ENCODE data around the gene NDUFS3. TPM values are rescaled to one million over a fixed set of nuclear protein-coding genes. Genes with fewer than 3 reads are reported as not detected.

The NDUFS3 gene
- total and polyA plus RNA-seq, 2 of the 13 experiments (the other 11 are each of a cell fraction or from before 2014, with no cell fraction given) = 151 to 184 TPM

DNA sequence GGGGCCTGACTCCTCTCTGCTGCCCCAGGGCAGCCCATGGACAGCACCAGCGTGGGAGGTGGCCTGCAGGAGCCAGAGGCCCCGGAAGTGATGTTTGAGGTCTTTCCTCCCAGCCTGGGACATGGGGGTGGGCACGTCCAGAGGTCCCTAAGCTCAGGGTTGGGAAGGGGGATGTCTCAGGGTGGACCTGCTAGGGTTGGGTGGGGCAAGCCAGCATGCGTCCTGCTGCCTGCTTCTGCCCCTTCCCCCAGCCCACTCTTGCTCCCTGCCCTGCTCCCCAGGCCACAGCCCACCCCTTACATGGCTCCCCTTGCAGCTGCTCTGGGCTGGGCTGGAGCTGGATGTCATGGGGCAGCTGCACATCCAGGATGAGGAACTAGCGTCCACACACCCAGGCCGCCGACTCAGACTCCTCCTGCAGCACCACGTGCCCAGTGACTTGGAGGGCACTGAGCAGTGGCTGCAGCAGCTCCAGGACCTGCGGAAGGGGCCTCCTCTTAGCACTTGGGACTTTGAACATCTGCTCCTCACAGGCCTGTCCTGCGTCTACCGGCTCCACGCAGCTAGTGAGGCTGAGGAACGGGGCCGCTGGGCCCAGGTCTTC, 9.0 kb downstream of the NDUFS3 start (continued):
- peak; percentile 74; the same call in 1 of the 2 replicates for TF ChIP-seq BORCS8-MEF2B (CRISPR knock-in tag; IDR thresholded peaks at IDR 0.05)
- TF ChIP-seq AGO1 (IDR thresholded peaks at IDR 0.05; ENCODE audit: low read depth, low read length, poor library complexity, severe bottlenecking) = peak; percentile 25
- 0 out of 2 replicates have a peak, but pooled peaks have one; percentile 27 for TF ChIP-seq ZNF234 (CRISPR knock-in tag; conservative IDR thresholded peaks at IDR 0.05)
- TF ChIP-seq ZMYM4 (CRISPR knock-in tag; IDR thresholded peaks at IDR 0.05) = 0 out of 2 replicates have a peak, but pooled peaks have one; percentile 9
- no peak; the same call in 1 of the 2 replicates for TF ChIP-seq SNAPC2 (CRISPR knock-in tag; IDR thresholded peaks at IDR 0.05)
- TF ChIP-seq ZNF670 (CRISPR knock-in tag; IDR thresholded peaks at IDR 0.05; ENCODE audit: borderline replicate concordance) = no peak; the same call in 1 of the 2 replicates
- TF ChIP-seq DR1 (CRISPR knock-in tag; IDR thresholded peaks at IDR 0.05) = 0 out of 2 replicates have a peak, but pooled peaks have one; percentile 37
- TF ChIP-seq, protein P1, sequence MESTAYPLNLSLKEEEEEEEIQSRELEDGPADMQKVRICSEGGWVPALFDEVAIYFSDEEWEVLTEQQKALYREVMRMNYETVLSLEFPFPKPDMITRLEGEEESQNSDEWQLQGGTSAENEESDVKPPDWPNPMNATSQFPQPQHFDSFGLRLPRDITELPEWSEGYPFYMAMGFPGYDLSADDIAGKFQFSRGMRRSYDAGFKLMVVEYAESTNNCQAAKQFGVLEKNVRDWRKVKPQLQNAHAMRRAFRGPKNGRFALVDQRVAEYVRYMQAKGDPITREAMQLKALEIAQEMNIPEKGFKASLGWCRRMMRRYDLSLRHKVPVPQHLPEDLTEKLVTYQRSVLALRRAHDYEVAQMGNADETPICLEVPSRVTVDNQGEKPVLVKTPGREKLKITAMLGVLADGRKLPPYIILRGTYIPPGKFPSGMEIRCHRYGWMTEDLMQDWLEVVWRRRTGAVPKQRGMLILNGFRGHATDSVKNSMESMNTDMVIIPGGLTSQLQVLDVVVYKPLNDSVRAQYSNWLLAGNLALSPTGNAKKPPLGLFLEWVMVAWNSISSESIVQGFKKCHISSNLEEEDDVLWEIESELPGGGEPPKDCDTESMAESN (CRISPR knock-in tag; conservative IDR thresholded peaks at IDR 0.05) = 0 out of 2 replicates have a peak, but pooled peaks have one; percentile 40
- 0 out of 2 replicates have a peak, but pooled peaks have one; percentile 10 for TF ChIP-seq RARA (CRISPR knock-in tag; IDR thresholded peaks at IDR 0.05)
- TF ChIP-seq, protein P2, sequence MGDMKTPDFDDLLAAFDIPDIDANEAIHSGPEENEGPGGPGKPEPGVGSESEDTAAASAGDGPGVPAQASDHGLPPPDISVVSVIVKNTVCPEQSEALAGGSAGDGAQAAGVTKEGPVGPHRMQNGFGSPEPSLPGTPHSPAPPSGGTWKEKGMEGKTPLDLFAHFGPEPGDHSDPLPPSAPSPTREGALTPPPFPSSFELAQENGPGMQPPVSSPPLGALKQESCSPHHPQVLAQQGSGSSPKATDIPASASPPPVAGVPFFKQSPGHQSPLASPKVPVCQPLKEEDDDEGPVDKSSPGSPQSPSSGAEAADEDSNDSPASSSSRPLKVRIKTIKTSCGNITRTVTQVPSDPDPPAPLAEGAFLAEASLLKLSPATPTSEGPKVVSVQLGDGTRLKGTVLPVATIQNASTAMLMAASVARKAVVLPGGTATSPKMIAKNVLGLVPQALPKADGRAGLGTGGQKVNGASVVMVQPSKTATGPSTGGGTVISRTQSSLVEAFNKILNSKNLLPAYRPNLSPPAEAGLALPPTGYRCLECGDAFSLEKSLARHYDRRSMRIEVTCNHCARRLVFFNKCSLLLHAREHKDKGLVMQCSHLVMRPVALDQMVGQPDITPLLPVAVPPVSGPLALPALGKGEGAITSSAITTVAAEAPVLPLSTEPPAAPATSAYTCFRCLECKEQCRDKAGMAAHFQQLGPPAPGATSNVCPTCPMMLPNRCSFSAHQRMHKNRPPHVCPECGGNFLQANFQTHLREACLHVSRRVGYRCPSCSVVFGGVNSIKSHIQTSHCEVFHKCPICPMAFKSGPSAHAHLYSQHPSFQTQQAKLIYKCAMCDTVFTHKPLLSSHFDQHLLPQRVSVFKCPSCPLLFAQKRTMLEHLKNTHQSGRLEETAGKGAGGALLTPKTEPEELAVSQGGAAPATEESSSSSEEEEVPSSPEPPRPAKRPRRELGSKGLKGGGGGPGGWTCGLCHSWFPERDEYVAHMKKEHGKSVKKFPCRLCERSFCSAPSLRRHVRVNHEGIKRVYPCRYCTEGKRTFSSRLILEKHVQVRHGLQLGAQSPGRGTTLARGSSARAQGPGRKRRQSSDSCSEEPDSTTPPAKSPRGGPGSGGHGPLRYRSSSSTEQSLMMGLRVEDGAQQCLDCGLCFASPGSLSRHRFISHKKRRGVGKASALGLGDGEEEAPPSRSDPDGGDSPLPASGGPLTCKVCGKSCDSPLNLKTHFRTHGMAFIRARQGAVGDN (CRISPR knock-in tag; IDR thresholded peaks at IDR 0.05) = peak; percentile 93
- no peak for TF ChIP-seq GPN1 (CRISPR knock-in tag; IDR thresholded peaks at IDR 0.05; ENCODE audit: borderline replicate concordance)
- TF ChIP-seq CHD2 (IDR thresholded peaks at IDR 0.05; ENCODE audit: low read depth, low read length) = no peak
- peak; percentile 46; the same call in 1 of the 2 replicates for TF ChIP-seq TBX2 (CRISPR knock-in tag; IDR thresholded peaks at IDR 0.05; ENCODE audit: borderline replicate concordance)
- peak; percentile 67; the same call in 1 of the 2 replicates for TF ChIP-seq FOXC1 (CRISPR knock-in tag; IDR thresholded peaks at IDR 0.05; ENCODE audit: borderline replicate concordance)
- TF ChIP-seq ZNF790 (CRISPR knock-in tag; IDR thresholded peaks at IDR 0.05; ENCODE audit: borderline replicate concordance) = no peak; the same call in 1 of the 2 replicates
- peak; percentile 42; the same call in 1 of the 2 replicates for TF ChIP-seq PHF8 (CRISPR knock-in tag; IDR thresholded peaks at IDR 0.05)
- peak; percentile 51; the same call in 1 of the 2 replicates for TF ChIP-seq ZBTB8A (CRISPR knock-in tag; IDR thresholded peaks at IDR 0.05; ENCODE audit: borderline replicate concordance, low read depth)
- TF ChIP-seq HOXA5 (CRISPR knock-in tag; IDR thresholded peaks at IDR 0.05) = peak; percentile 70; the same call in 1 of the 2 replicates
- TF ChIP-seq MIER2 (CRISPR knock-in tag; IDR thresholded peaks at IDR 0.05) = no peak
- TF ChIP-seq ZNF607 (CRISPR knock-in tag; IDR thresholded peaks at IDR 0.05; ENCODE audit: borderline replicate concordance) = 0 out of 2 replicates have a peak, but pooled peaks have one; percentile 28
- TF ChIP-seq POLR2G (IDR thresholded peaks at IDR 0.05; ENCODE audit: low read depth, low read length) = peak; percentile 57
- TF ChIP-seq, protein P3, sequence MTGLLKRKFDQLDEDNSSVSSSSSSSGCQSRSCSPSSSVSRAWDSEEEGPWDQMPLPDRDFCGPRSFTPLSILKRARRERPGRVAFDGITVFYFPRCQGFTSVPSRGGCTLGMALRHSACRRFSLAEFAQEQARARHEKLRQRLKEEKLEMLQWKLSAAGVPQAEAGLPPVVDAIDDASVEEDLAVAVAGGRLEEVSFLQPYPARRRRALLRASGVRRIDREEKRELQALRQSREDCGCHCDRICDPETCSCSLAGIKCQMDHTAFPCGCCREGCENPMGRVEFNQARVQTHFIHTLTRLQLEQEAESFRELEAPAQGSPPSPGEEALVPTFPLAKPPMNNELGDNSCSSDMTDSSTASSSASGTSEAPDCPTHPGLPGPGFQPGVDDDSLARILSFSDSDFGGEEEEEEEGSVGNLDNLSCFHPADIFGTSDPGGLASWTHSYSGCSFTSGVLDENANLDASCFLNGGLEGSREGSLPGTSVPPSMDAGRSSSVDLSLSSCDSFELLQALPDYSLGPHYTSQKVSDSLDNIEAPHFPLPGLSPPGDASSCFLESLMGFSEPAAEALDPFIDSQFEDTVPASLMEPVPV (CRISPR knock-in tag; IDR thresholded peaks at IDR 0.05) = peak; percentile 80; the same call in 1 of the 2 replicates

Data from HepG2 (cell line).